GM18951 (cell line): Measurements from ENCODE around the gene ZNF577.
"Not testable (repeated sequence)": the region's sequence is repeated elsewhere in the genome, so short reads cannot be mapped to it uniquely, and the experiment has no call there.

Source experiments
- POLR2A ChIP-seq: IDR thresholded peaks from 4 replicates; pipeline ENCODE4 v1.6.1; 2011; ENCODE audit warnings: mild to moderate bottlenecking; ENCODE audit not compliant: insufficient read length, insufficient read depth; ENCODE audit errors: extremely low read depth
- in situ Hi-C: fragments of 300-500 bp; cut with MboI; formaldehyde crosslinking; loops from one replicate; pipeline ENCODE4 v1.12.0; 2022; ENCODE audit warnings: low sequenced_read_pairs, mixed read lengths, inconsistent platforms; ENCODE audit not compliant: unreplicated experiment

Gene ZNF577

DNA sequence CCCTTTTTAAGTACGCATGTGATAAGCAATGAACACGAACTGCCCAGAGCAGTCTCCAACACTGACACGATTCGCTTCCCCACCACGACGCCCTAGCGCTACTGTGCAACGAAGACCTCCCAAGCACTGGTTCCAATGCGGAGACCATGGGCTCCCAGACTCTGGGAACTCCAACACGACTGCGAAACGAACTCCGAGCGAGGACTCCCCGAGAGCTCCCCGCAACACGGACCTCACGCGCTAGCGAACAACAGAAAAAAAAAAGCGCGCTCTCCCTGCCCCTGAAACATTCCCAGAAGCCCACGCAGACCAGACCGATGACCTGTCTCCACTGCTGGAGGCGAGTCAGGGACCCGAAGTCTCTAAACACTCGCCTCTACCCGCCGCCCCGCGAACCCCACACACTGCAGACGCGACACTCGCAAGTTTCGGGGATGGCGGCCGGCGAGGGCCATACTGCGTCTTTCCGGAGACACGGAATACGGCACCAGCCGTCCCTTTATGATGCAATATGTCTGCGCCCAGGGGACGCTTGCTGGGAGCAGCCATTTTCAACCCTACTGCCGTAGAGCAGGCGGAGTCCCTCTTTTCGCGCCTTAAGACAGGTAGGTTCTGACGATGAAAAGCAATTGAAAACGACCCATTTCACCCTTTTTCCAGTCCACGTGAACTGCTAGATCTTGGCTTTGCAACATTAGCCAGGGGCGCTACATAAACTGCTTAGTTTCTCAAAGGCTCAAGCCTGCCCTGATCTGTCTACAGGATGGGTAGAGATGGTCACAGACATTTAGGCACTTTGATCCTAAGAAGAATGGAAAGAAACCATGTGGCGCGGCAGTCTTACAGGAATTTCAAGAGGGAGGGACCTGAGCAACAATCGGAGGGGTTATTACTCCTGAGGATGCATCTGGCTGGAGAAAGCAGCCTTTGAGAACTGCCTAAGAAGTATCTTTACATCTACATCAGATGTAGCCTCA is at the start of gene ZNF577:
Gene ZNF577 (minus strand): TSS at position 430 of the 977 bp plus-strand sequence. CDS start 7,569 bp downstream, outside the sequence.
- in situ Hi-C loops: no loop called here
- TF ChIP-seq POLR2A: no peak

DNA sequence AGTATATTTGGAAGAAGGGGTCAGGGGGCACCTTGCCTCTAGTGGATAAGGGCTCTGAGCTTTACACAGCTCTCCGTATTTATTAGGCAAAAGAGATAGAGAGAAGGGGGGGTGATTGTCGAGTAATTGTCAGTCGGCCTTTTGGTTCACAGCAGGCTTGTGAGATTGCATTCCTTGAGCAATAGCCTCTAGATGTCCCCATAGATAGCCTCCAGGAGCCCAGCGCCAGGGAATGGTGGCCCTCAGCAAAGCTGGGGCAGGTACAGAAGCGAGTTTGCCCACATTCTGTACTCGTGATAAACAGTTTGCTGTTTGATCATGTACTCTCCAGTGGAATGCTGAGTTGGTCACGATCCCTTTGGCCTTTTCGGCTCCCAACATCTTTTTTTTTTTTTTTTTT is 44.2 kb upstream of the ZNF577 start:
- in situ Hi-C loops: no loop called here

DNA sequence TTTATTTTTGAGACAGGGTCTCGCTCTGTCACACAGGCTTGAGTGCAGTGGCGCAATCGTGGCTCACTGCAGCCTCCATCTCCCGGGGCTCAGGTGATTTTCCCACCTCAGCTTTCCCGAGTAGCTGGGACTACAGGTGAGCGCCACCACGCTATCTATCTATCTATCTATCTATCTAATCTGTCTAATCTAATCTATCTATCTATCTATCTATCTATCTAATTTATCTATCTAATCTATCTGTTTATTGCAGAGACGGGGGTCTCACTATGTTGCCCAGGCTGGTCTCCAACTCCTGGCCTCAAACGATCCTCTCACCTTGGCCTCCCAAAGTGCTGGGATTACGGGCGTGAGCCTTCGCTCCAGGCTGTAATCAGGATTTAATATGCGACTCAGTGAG is 40.1 kb upstream of the ZNF577 start:
- in situ Hi-C loops: no loop called here
- TF ChIP-seq POLR2A: no peak

More for the DNA sequence above, 44.2 kb upstream of the ZNF577 start:
- TF ChIP-seq POLR2A: no peak

DNA sequence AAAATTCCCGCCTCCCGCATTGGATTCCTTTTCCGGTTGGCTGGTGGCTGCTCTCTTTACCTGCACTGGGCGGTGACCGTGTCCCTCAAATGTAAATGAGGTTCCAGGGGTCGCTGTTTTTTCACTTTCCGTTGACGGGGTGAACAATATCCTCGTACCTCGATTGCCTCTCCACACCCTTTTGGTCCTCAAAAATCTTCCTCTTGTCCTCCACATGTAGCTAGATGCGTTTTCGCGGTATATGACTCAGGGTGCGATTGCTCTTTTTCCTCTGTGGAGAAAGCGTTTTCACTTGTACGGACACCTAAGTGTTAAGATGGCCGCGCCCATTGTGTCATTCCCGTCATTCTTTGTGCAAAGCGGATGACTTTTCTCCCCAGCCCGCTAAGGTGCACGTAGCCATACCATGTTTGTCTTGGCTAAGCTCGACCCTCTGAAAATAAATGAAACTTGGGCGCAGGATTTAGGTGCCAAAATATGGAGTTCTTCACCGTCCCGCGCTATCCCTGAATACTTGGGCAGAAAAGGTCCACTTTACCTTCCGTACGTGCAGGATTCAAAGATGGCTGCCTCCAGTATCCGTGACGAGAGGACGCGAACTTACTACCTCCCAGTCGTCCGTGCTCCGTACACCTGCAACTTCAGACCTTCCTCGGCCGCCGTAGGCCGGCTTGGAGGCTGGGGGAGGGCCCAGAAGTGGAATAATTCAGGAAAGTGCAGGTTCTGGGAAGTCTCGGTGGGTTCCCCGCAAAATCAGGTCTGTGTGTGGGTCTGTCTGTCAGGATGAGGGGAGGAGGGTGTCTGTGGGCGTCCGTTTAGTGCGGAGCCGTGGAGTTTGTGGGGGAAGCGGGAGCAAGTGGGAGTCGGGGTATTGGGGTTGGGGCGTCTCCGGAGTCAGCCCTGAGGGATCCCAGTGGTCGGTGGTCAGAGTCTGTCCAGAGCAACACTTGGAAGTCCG is 39.3 kb upstream of the ZNF577 start, which contains the start of gene ZNF613:
Gene ZNF613 (plus strand): TSS at position 689 of the 958 bp plus-strand sequence. CDS start 8,749 bp downstream, outside the sequence.
- TF ChIP-seq POLR2A: peak; percentile 59
- in situ Hi-C loops: no loop called here

DNA sequence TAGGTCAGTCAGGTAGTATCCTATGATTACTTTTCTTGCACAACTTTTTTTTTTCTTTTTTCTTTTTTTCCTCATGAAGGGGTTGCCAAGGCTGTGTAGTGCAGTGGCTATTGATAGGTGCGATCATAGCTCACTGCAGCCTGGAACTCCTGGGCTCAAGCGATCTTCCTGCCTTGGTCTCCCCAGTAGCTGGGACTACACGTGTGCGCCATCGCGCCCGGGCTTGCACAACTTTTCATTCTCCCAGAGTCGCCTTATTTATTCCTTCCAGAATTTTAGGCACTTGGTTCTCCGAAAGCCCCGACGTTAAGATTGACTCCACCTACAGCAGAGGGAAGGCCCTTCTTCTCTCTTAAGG is 38.7 kb upstream of the ZNF577 start:
- no peak for TF ChIP-seq POLR2A
- in situ Hi-C loops: no loop called here

DNA sequence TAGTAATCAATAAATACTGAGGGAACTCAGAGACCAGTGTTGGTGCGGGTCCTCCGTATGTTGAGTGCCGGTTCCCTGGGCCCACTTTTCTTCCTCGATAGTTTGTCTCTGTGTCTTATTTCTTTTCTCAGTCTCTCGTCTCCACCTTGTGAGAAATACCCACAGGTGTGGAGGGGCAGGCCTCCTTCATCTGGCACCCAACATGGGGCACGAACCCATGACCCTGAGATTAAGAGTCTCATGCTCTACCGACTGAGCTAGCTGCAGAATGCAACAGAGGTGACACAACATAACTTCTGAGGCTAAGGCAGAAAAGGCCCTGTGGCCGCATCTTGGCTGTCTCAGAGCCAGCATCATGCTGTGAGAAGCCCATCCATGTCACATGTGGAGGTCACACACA is 34.2 kb upstream of the ZNF577 start:
- TF ChIP-seq POLR2A: no peak
- in situ Hi-C loops: no loop called here

DNA sequence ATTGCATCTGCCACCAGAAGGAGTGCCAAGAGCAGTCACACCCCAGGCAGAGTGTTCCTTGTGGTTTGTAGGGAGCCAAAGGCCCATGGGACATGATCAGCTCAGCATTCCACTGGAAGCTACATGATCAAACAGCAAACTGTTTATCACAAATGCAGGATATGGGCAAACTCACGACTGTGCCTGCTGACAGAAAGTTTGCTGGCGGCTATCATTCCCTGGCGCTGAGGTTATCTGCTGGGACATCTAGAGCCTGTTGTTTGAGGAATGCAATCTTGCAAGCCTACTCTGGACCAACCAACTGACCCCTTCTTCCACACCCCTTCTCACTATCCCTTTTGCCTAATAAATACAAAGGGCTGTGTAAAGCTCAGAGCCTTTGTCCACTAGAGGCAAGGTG is 31.9 kb upstream of the ZNF577 start:
- no peak for TF ChIP-seq POLR2A
- in situ Hi-C loops: no loop called here

DNA sequence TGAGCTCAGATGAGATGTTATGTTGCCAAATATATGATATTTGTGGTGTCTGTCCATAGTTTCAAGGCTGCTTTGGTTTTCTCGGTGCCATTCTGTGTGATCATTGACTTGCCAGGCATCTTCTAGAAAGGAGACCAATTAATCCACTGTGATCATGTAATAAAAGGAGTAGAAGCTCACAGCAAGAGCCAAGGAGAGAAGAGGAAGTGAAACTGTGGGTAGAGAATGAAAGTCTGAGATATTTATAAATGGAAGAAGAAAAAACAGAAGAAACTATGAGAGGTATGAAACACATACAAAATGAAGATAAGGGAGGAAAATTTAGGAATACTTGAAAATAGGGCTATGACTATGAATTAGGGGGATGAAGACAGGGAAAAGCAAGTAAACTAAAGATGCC is 28.4 kb upstream of the ZNF577 start:
- in situ Hi-C loops: no loop called here
- TF ChIP-seq POLR2A: no peak

DNA sequence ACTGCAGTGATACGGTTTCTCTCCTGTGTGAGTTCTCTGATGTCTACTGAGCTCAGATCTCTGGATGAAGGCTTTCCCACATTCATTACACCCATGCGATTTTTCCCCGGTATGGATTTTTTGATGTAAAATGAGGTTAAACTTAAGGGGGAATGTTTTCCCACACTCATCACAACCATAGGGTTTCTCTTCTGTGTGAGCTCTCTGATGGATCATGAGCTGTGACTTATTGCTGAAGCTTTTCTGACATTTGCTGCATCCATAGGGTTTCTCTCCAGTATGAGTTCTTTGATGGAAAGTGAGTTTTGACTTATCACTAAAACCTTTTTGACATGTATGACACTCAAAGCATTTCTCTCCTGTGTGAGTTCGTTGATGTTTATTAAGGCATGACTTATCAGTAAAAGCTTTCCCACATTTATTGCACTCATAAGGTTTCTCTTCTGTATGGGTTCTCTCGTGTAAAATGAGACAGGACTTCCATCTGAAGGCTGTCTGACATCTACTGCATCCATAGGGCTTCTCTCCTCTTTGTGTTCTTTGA is 27.6 kb upstream of the ZNF577 start:
- in situ Hi-C loops: no loop called here
- no peak for TF ChIP-seq POLR2A

DNA sequence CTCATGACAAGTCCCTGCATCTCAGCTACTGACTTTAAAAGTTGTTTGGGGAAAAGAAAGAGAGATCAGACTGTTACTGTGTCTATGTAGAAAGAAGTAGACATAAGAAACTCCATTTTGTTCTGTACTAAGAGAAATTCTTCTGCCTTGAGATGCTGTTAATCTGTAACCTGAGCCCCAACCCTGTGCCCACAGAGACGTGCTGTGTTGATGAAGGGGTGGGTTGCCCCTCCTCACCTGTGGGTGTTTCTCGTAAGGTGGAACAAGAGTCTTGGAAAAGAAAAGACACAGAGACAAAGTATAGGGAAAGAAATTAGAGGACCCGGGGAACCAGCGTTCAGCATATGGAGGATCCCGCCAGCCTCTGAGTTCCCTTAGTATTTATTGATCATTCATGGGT is 20.2 kb upstream of the ZNF577 start:
- in situ Hi-C loops: not testable (repeated sequence)

- in situ Hi-C loops: not testable (repeated sequence)
Measured at GRCh38 chr19:51906108-51906507, 18.4 kb upstream of the ZNF577 start.

- in situ Hi-C loops: not testable (repeated sequence)
Measured at GRCh38 chr19:51905639-51906038, 17.9 kb upstream of the ZNF577 start.

- in situ Hi-C loops: no loop called here
- TF ChIP-seq POLR2A: no peak
Measured at GRCh38 chr19:51905206-51905605, 17.5 kb upstream of the ZNF577 start.
